Measurements from ENCODE around the gene SV2B. TPM values are rescaled to one million over a fixed set of nuclear protein-coding genes. Genes with fewer than 3 reads are reported as not detected.

Gene SV2B
- total RNA-seq, 1 experiment from 2014 or later, result not detected

DNA sequence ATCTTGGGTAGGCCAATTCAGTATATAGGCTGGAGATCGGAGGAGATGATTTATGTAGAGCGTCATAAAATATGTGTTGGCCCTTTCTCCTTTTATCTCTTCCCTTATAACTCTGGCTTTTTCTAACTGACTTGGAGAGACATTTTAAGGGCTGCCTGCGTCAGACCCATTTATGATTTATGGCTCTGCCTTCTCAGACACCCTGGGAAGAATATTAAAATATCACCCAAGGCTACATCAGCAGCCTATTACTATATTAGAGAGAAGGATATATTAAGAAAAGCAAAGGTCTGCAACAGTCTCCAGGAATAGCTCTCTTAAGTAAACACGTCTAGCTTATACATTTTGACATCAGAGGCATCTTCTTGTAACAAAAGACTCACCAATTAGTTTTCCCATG lies 179.4 kb downstream of the SV2B start:
- no peak overlapping the region for H3T11ph ChIP-seq (ENCODE audit: low read length)
- H3K23me2 ChIP-seq (ENCODE audit: insufficient read length, low read depth, low read length, poor library complexity, severe bottlenecking), result no peaks in the 10 kb centered on the region
- H2AK5ac ChIP-seq (ENCODE audit: insufficient read length, low read length), result no peak overlapping the region
- no peak overlapping the region for H3K4ac ChIP-seq (ENCODE audit: low read depth, low read length)
- H3K14ac ChIP-seq (ENCODE audit: insufficient read depth, low read length), result no peak overlapping the region
- no peaks in the 10 kb centered on the region; a peak in 1 of 7 replicates for H3K36me3 Mint-ChIP-seq (ENCODE audit: insufficient read depth in 1 of 3, low read depth in 3 of 3)
- H3K4me2 ChIP-seq (ENCODE audit: insufficient read depth, insufficient read length, low read length), result no peak overlapping the region
- TF ChIP-seq, protein P1, sequence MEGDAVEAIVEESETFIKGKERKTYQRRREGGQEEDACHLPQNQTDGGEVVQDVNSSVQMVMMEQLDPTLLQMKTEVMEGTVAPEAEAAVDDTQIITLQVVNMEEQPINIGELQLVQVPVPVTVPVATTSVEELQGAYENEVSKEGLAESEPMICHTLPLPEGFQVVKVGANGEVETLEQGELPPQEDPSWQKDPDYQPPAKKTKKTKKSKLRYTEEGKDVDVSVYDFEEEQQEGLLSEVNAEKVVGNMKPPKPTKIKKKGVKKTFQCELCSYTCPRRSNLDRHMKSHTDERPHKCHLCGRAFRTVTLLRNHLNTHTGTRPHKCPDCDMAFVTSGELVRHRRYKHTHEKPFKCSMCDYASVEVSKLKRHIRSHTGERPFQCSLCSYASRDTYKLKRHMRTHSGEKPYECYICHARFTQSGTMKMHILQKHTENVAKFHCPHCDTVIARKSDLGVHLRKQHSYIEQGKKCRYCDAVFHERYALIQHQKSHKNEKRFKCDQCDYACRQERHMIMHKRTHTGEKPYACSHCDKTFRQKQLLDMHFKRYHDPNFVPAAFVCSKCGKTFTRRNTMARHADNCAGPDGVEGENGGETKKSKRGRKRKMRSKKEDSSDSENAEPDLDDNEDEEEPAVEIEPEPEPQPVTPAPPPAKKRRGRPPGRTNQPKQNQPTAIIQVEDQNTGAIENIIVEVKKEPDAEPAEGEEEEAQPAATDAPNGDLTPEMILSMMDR (conservative IDR thresholded peaks at IDR 0.05), result no peak
- no peaks in the 10 kb centered on the region for H3K4me1 ChIP-seq (ENCODE audit: insufficient read depth, low read length)
- no peak overlapping the region for H3K18ac ChIP-seq (ENCODE audit: insufficient read length, low read depth, low read length)
- no peak overlapping the region for H3K23ac ChIP-seq (ENCODE audit: insufficient read length, low read depth, low read length)
- no peak overlapping the region for H2BK5ac ChIP-seq (ENCODE audit: insufficient read length, low read length)
- peaks cover 8 to 10% of the 10 kb centered on the region in 2 experiments; a peak in 4 of 5 replicates for H3K9me3 Mint-ChIP-seq
- H2BK15ac ChIP-seq (ENCODE audit: low read depth, low read length), result no peak overlapping the region
- H4K20me1 ChIP-seq (ENCODE audit: control insufficient read depth, insufficient read depth, insufficient read length), result no peaks in the 10 kb centered on the region
- no peak overlapping the region for H3K56ac ChIP-seq (ENCODE audit: insufficient read length, low read depth, low read length)
- no peaks in the 10 kb centered on the region for H3K9me3 ChIP-seq (ENCODE audit: control insufficient read depth, low read depth, low read length)
- no peaks in the 10 kb centered on the region for H3K79me1 ChIP-seq (ENCODE audit: insufficient read depth, low read depth, low read length, poor library complexity, severe bottlenecking)
- no peak overlapping the region for H3K9ac ChIP-seq (ENCODE audit: extremely low read depth, insufficient read length, low read length)
- H3K27me3 Mint-ChIP-seq (ENCODE audit: low read depth), result no peaks in the 10 kb centered on the region
- no peak overlapping the region for H2BK120ac ChIP-seq (ENCODE audit: low read depth, low read length, poor library complexity, severe bottlenecking)
- H3K27ac ChIP-seq (ENCODE audit: insufficient read length, low read depth, low read length), result no peak overlapping the region
- H4K5ac ChIP-seq (ENCODE audit: insufficient read length, low read depth, low read length), result no peak overlapping the region
- no peak overlapping the region for H2BK12ac ChIP-seq (ENCODE audit: insufficient read length, low read depth, low read length)
- no peak overlapping the region for H2BK20ac ChIP-seq (ENCODE audit: low read depth, low read length, poor library complexity, severe bottlenecking)
- H3K4me3 Mint-ChIP-seq, result no peak overlapping the region
- no CpG with 5 or more reads among the region's 4 CpGs for WGBS (ENCODE audit: extremely low coverage, insufficient read length, low lambda C conversion rate)
- no peaks in the 10 kb centered on the region for H3K4me1 Mint-ChIP-seq
- no peak overlapping the region for H4K91ac ChIP-seq (ENCODE audit: insufficient read length, low read depth, low read length)
- H3K27ac Mint-ChIP-seq, result no peak overlapping the region
- no peak for DNase-seq
- no peaks in the 10 kb centered on the region for H3K27me3 ChIP-seq (ENCODE audit: insufficient read depth, low read length)
- H2AFZ ChIP-seq (ENCODE audit: low read length), result no peak overlapping the region
- H4K8ac ChIP-seq (replicated peaks; ENCODE audit: insufficient read length, low read depth, low read length), result no peak overlapping the region
- H3K79me2 ChIP-seq (ENCODE audit: insufficient read depth, low read length), result no peaks in the 10 kb centered on the region

All from H9 (cell line).